ENCODE measurements around the gene PTPRU. TPM values are rescaled to one million over a fixed set of nuclear protein-coding genes. Genes with fewer than 3 reads are reported as not detected.
A peak's percentile ranks its signal among the peaks of the same experiment; 100 is the strongest.

Gene PTPRU
- polyA plus RNA-seq, 2 of the 4 experiments (the other 2 are of a cell fraction), result 5.7 to 6.1 TPM

GRCh38 chr1:29368936-29369932, 132.9 kb downstream of the PTPRU start (continued):
- TF ChIP-seq PBX3 (IDR thresholded peaks at IDR 0.05) (no peak), BHLHE40 (IDR thresholded peaks at IDR 0.05; ENCODE audit: low read depth, low read length) (no peak), RFX5 (IDR thresholded peaks at IDR 0.05) (no peak)

GRCh38 chr1:29370067-29370466, 133.7 kb downstream of the PTPRU start:
- ATAC-seq (0 out of 6 replicates have a peak, but pooled peaks of 1 of the 2 experiments have one; percentile 50), DNase-seq (ENCODE audit: low read depth in 1 of 2, low spot score in 1 of 2) (no peak), FAIRE-seq (no peak)
- no peaks in the 10 kb centered on the region for H3K4me1 ChIP-seq
- CTCF ChIA-PET, result no interaction called here
- WGBS (ENCODE audit: missing lambda C conversion rate), result 0% methylated on average over 3 of the region's 3 CpGs
- TF ChIP-seq RARB (CRISPR knock-in tag; IDR thresholded peaks at IDR 0.05) (no peak), ATOH8 (CRISPR knock-in tag; IDR thresholded peaks at IDR 0.05; ENCODE audit: low read depth) (no peak), RAD21 (conservative IDR thresholded peaks at IDR 0.05 in 1 of 2, IDR thresholded peaks at IDR 0.05 in 1 of 2) (no peak), CBX2 (IDR thresholded peaks at IDR 0.05; ENCODE audit: borderline replicate concordance, low read depth) (no peak), SMC3 (IDR thresholded peaks at IDR 0.05) (no peak), KDM5A (IDR thresholded peaks at IDR 0.05) (no peak), HOXB13 (CRISPR knock-in tag; IDR thresholded peaks at IDR 0.05; ENCODE audit: low read depth) (no peak), NPAS2 (CRISPR knock-in tag; IDR thresholded peaks at IDR 0.05; ENCODE audit: borderline replicate concordance) (no peak), ZNF302 (CRISPR knock-in tag; IDR thresholded peaks at IDR 0.05) (no peak), RNF2 (IDR thresholded peaks at IDR 0.05; ENCODE audit: borderline replicate concordance, low read depth) (no peak), BCL3 (IDR thresholded peaks at IDR 0.05) (no peak), CBX8 (IDR thresholded peaks at IDR 0.05) (no peak), KDM1A (IDR thresholded peaks at IDR 0.05; ENCODE audit: low read depth) (no peak), ESRRA (IDR thresholded peaks at IDR 0.05; ENCODE audit: borderline replicate concordance, low read length) (no peak)
- H3K9me3 ChIP-seq, result no peaks in the 10 kb centered on the region
- POLR2A ChIA-PET, result no interaction called here
- H3K4me3 ChIP-seq, result no peak overlapping the region
- H3K27ac ChIP-seq, result no peak overlapping the region
- H3K4me2 ChIP-seq, result no peak overlapping the region

- H3K4me1 ChIP-seq, result no peaks in the 10 kb centered on the region
- WGBS (ENCODE audit: missing lambda C conversion rate), result 21% methylated on average over 5 of the region's 5 CpGs
- no peak overlapping the region for H3K4me2 ChIP-seq
- ATAC-seq, result no peak
- FAIRE-seq, result no peak
- 0 out of 3 replicates have a peak, but pooled peaks cover 4% of the 10 kb centered on the region for H3K9me3 ChIP-seq
- ChIA-PET CTCF (no interaction called here), POLR2A (no interaction called here)
- DNase-seq (ENCODE audit: low read depth in 1 of 2, low spot score in 1 of 2), result no peak
- H3K4me3 ChIP-seq, result no peak overlapping the region
- no peak for TF ChIP-seq PHF8 (IDR thresholded peaks at IDR 0.05; ENCODE audit: borderline replicate concordance, low read depth)
- TF ChIP-seq CHD2 (IDR thresholded peaks at IDR 0.05; ENCODE audit: low read length, partially characterized antibody), result no peak
- no peak for TF ChIP-seq JUN (IDR thresholded peaks at IDR 0.05)
- no peak for TF ChIP-seq RCOR1 (IDR thresholded peaks at IDR 0.05; ENCODE audit: low read depth, low read length)
- TF ChIP-seq POLR2AphosphoS2 (conservative IDR thresholded peaks at IDR 0.05; ENCODE audit: low read length), result no peak
- no peak for TF ChIP-seq RAD21 (conservative IDR thresholded peaks at IDR 0.05 in 1 of 2, IDR thresholded peaks at IDR 0.05 in 1 of 2)
- TF ChIP-seq BCL3 (IDR thresholded peaks at IDR 0.05), result no peak
- TF ChIP-seq CBX8 (IDR thresholded peaks at IDR 0.05), result no peak
- no peak for TF ChIP-seq JUNB (IDR thresholded peaks at IDR 0.05)
- H3K27ac ChIP-seq, result no peak overlapping the region
Observed at GRCh38 chr1:29371332-29371731, 135.0 kb downstream of the PTPRU start.
